GM21786 (cell line): ENCODE measurements around the gene MRPS35.
A peak's percentile ranks its signal among the peaks of the same experiment; 100 is the strongest.

ENCODE experiments used
- ATAC-seq: cut with Tn5 transposase; IDR thresholded peaks from one replicate; pipeline ENCODE4 v1.9.1; 2021; ENCODE audit not compliant: unreplicated experiment

Gene MRPS35

GRCh38 chr12:27771481-27772327 lies 61.1 kb downstream of the MRPS35 start:
- ATAC-seq = no peak

- no peak for ATAC-seq
These were observed 61.9 kb downstream of the MRPS35 start for GRCh38 chr12:27772328-27773049.

GRCh38 chr12:27777141-27777540 lies 66.5 kb downstream of the MRPS35 start:
- no peak for ATAC-seq

- no peak for ATAC-seq
These were observed 67.6 kb downstream of the MRPS35 start for GRCh38 chr12:27778206-27778605.

- ATAC-seq = peak; percentile 49
These were observed 68.8 kb downstream of the MRPS35 start for GRCh38 chr12:27779416-27779919.

GRCh38 chr12:27779920-27780611 lies 69.4 kb downstream of the MRPS35 start, which contains the start of the genes KLHL42 and MANSC4:
Gene KLHL42 (plus strand): TSS chr12:27780233. CDS start chr12:27780331, 98 bp downstream.
Gene MANSC4 (minus strand): TSS chr12:27780236. CDS start chr12:27771276, 8,960 bp downstream.
- peak; percentile 66 for ATAC-seq

- ATAC-seq = peak; percentile 23
These were observed 70.2 kb downstream of the MRPS35 start for GRCh38 chr12:27780612-27781408.

- no peak for ATAC-seq
These were observed 71.0 kb downstream of the MRPS35 start for GRCh38 chr12:27781680-27782079.

GRCh38 chr12:27782481-27782880 lies 71.8 kb downstream of the MRPS35 start:
- no peak for ATAC-seq

GRCh38 chr12:27785882-27786570 lies 75.4 kb downstream of the MRPS35 start:
- ATAC-seq = no peak

- no peak for ATAC-seq
These were observed 76.9 kb downstream of the MRPS35 start for GRCh38 chr12:27787559-27787958.

GRCh38 chr12:27790179-27790578 lies 79.5 kb downstream of the MRPS35 start:
- ATAC-seq = no peak

- no peak for ATAC-seq
These were observed 84.4 kb downstream of the MRPS35 start for GRCh38 chr12:27794818-27795584.

GRCh38 chr12:27796128-27796527 lies 85.5 kb downstream of the MRPS35 start:
- no peak for ATAC-seq

GRCh38 chr12:27797301-27798025 lies 86.8 kb downstream of the MRPS35 start:
- ATAC-seq = no peak

- no peak for ATAC-seq
These were observed 90.2 kb downstream of the MRPS35 start for GRCh38 chr12:27800819-27801218.

GRCh38 chr12:27801630-27802029 lies 91.0 kb downstream of the MRPS35 start:
- no peak for ATAC-seq

- no peak for ATAC-seq
These were observed 91.9 kb downstream of the MRPS35 start for GRCh38 chr12:27802511-27802910.
